Adrenal gland (tissue), 12 donors: ENCODE measurements around the gene EDA. TPM values are rescaled to one million over a fixed set of nuclear protein-coding genes. Genes with fewer than 3 reads are reported as not detected.

Experiments used
- DNase-seq, 7 donors: peaks; one replicate each; pipeline ENCODE4 v3.0.0-alpha.2; 2019 to 2020
- H3K27ac ChIP-seq, 5 donors: fragments of 200-600 bp; sonication (generic) in 4 of 5; 1 replicate in 3 of 5; 2 replicates in 2 of 5; pipeline versions ENCODE4 v1.5.1 to v1.8.0; 2016 to 2020; ENCODE audit warnings: mild to moderate bottlenecking in 1 of 5
- H3K27me3 ChIP-seq: fragments of 200-600 bp; 2 replicates; pipeline ENCODE4 v1.8.0; 2021
- H3K36me3 ChIP-seq, 2 donors: fragments of 200-600 bp; replicated peaks in 1 of 2; 1 replicate in 1 of 2; 2 replicates in 1 of 2; pipeline versions ENCODE4 v1.5.1 to v1.8.0; 2018 to 2022
- H3K4me1 ChIP-seq, 2 donors: fragments of 200-600 bp; replicated peaks in 1 of 2; 1 replicate in 1 of 2; 2 replicates in 1 of 2; pipeline versions ENCODE4 v1.5.1 to v1.8.0; 2018 to 2021
- H3K4me3 ChIP-seq, 4 donors: fragments of 200-600 bp; sonication (generic) in 3 of 4; one replicate each; pipeline ENCODE4 v1.5.1; 2016 to 2018
- H3K9me3 ChIP-seq, 3 donors: fragments of 200-600 bp; sonication (generic) in 1 of 3; replicated peaks in 1 of 3; 1 replicate in 2 of 3; 2 replicates in 1 of 3; pipeline versions ENCODE4 v1.5.1 to v1.8.0; 2016 to 2021
- CTCF ChIP-seq, 6 experiments: fragments of 450-650 bp in 4 of 6; fragments of 200-600 bp in 2 of 6; sonication (generic) in 1 of 6; IDR thresholded peaks; 1 replicate in 5 of 6; 2 replicates in 1 of 6; pipeline versions ENCODE4 v1.5.1 to v1.8.0; 2016 to 2021; ENCODE audit warnings: antibody characterized with exemption in 6 of 6, mild to moderate bottlenecking in 2 of 6, moderate library complexity in 1 of 6
- POLR2A ChIP-seq, 2 donors: fragments of 450-650 bp; IDR thresholded peaks; one replicate each; pipeline ENCODE4 v1.6.1; 2017; ENCODE audit warnings: antibody characterized with exemption in 2 of 2, mild to moderate bottlenecking in 2 of 2, moderate library complexity in 1 of 2
- WGBS, 4 donors: extraction: QIAGEN DNeasy Blood & Tissue Kit in 2 of 4; methylation state at CpG; one replicate each; pipeline versions ENCODE4 v1.1.5 to v1.1.7; 2013 to 2017; 5-methylcytosine and 5-hydroxymethylcytosine counted together
- intact Hi-C, 2 donors: fragments of 100-400 bp; cut with DNase I; formaldehyde crosslinking; loops; one replicate each; pipeline versions ENCODE4 v1.14.1 to v1.15.0; 2022 to 2023
- polyA plus RNA-seq, 3 donors: library from polyadenylated mRNA; stranded (reverse); fragments of 200-250 nt in 2 of 3; fragments of 350-450 nt in 1 of 3; fragmentation: Illumina TruSeq in 1 of 3; extraction: RNeasy Lipid Tissue Mini Kit (QIAGEN cat#74804) in 1 of 3; gene quantifications; one replicate each; pipeline ENCODE4 v1.2.3, GENCODE V29; 2013 to 2014
- total RNA-seq, 9 donors: library from RNA; depleted of rRNA in 4 of 9; stranded (reverse); fragments of >200 nt in 4 of 9; fragments of 120-200 nt in 1 of 9; fragmentation: NEBNext Ultra II Directional in 1 of 9; extraction: Animal tissue kit (Norgen Biotek cat#: 25700) in 1 of 9; gene quantifications; one replicate each; pipeline versions ENCODE4 v1.1.0 to v1.2.4, GENCODE V29; 2013 to 2023
- donor health status: healthy with polysubstance abuse.
- donor health status: Bipolar disorder and iron deficiency.
- donor health status: DM: yes; HTN: yes; CAD: no.
- donor health status: DM: no; HTN: no; CAD: no.
- donor health status: DM: no; HTN: no; CAD: no.
- donor health status: DM: yes; HTN: yes; CAD: no.

The EDA gene
- total and polyA plus RNA-seq, 12 donors: 5.6 to 28.7 (median 17.2) TPM

- no peak overlapping the region for H3K27ac ChIP-seq
- H3K27me3 ChIP-seq: no peaks in the 10 kb centered on the region
- H3K9me3 ChIP-seq: no peaks in the 10 kb centered on the region
- no peaks in the 10 kb centered on the region for H3K4me1 ChIP-seq
- intact Hi-C loops: no loop called here
- TF ChIP-seq POLR2A (IDR thresholded peaks at IDR 0.05) (no peak), CTCF (IDR thresholded peaks at IDR 0.05) (no peak)
- DNase-seq: no peak
- no peaks in the 10 kb centered on the region for H3K36me3 ChIP-seq
- H3K4me3 ChIP-seq: no peak overlapping the region
- 92 to 95% (median 93%) methylated on average over 2 of the region's 2 CpGs for WGBS, 4 donors
These were observed 192.5 kb downstream of the EDA start for GRCh38 chrX:69808375-69808774.

- Histone ChIP-seq H3K27me3 (no peaks in the 10 kb centered on the region), H3K27ac (no peak overlapping the region), H3K9me3 (no peaks in the 10 kb centered on the region), H3K36me3 (no peaks in the 10 kb centered on the region), H3K4me1 (no peaks in the 10 kb centered on the region), H3K4me3 (no peak overlapping the region)
- intact Hi-C loops: no loop called here
- TF ChIP-seq CTCF (IDR thresholded peaks at IDR 0.05) (no peak), POLR2A (IDR thresholded peaks at IDR 0.05) (no peak)
- 55 to 84% (median 67%) methylated on average over 1 of the region's 1 CpG for WGBS, 4 donors
- no peak for DNase-seq
These were observed 197.8 kb downstream of the EDA start for GRCh38 chrX:69813677-69814076.

DNA sequence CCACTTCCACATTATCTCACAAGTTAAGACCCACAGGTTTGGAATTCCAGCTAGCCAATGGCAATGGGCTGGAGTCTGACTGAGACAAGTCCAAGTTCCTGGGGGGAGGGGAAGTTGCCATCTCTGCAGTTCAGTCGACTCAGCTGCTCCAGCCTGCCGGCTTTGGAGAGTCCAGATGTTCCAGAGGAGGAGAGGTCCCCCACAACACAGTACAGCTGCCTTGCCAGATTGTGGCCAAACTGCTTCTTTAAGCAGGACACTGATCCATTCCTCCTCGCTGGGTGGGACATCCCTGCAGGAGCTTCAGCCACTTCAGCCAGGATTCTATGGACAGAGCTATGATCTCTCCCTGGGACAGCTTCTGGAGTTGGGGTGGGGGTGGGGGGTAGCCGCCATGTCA, 199.2 kb downstream of the EDA start:
- TF ChIP-seq POLR2A (IDR thresholded peaks at IDR 0.05): no peak
- no peak for TF ChIP-seq CTCF (IDR thresholded peaks at IDR 0.05)
- Histone ChIP-seq H3K4me1 (no peaks in the 10 kb centered on the region), H3K27ac (no peak overlapping the region), H3K4me3 (no peak overlapping the region), H3K36me3 (no peaks in the 10 kb centered on the region), H3K9me3 (no peaks in the 10 kb centered on the region), H3K27me3 (no peaks in the 10 kb centered on the region)
- no peak for DNase-seq
- intact Hi-C loops: no loop called here
- 54 to 78% (median 76%) methylated on average over 3 to 4 of the region's 4 CpGs; no CpG with 5 or more reads in 1 of the 4 donors for WGBS, 4 donors

DNA sequence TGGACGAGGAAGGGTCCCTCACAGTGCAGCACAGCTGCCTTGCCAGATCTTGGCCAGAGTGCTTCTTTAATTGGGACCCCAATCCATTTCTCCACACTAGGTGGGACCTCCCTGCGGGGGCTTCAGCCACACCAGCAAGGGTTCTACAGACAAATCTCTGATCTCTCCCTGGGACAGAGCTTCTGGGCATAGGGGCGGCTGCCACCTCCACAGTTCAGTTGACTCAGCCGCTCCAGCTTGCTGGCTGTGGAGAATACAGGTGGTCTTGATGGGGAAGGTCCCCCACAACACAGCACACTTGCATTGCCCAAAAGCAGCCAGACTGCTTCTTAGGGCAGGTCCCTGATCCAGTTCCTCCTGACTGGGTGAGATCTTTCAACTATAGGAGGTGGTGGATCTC, 199.6 kb downstream of the EDA start:
- no peaks in the 10 kb centered on the region for H3K36me3 ChIP-seq
- H3K9me3 ChIP-seq: no peaks in the 10 kb centered on the region
- no peaks in the 10 kb centered on the region for H3K27me3 ChIP-seq
- H3K4me3 ChIP-seq: no peak overlapping the region
- H3K4me1 ChIP-seq: no peaks in the 10 kb centered on the region
- no peak for DNase-seq
- no peak overlapping the region for H3K27ac ChIP-seq
- WGBS, 4 donors: 84 to 100% (median 95%) methylated on average over 3 to 4 of the region's 4 CpGs; no CpG with 5 or more reads in 1 of the 4 donors
- no peak for TF ChIP-seq CTCF (IDR thresholded peaks at IDR 0.05)
- TF ChIP-seq POLR2A (IDR thresholded peaks at IDR 0.05): no peak
- intact Hi-C loops: no loop called here
